GM12878 (cell line): ENCODE data around the gene C1QTNF8. TPM values are rescaled to one million over a fixed set of nuclear protein-coding genes. Genes with fewer than 3 reads are reported as not detected.

ENCODE experiments used
- ATAC-seq: fragments of 200-7000 bp; cut with Tn5 transposase; 3 replicates; pipeline ENCODE4 v1.9.1; 2020; ENCODE audit warnings: mild to moderate bottlenecking, moderate library complexity
- BruUV-seq: library from RNA; stranded (reverse); fragments of 400-500 nt; replicated peaks from 2 replicates; lab custom pipeline; 2021; lab: Mats Ljungman, UMichigan
- CTCF ChIA-PET: fragments of 300-600 bp; sonication (Branson Sonifier 250); formaldehyde crosslinking; extraction: SDS; loops from one replicate; lab custom pipeline; 2021; ENCODE audit warnings: inconsistent platforms; lab: Yijun Ruan, JAX
- POLR2A ChIA-PET: fragments of 350-600 bp; formaldehyde crosslinking; extraction: SDS; loops from one replicate; lab custom pipeline; 2021; ENCODE audit warnings: inconsistent platforms; lab: Charles Lee
- RAD21 ChIA-PET: fragments of 300-600 bp; sonication (Branson Sonifier 250); formaldehyde crosslinking; loops from one replicate; lab custom pipeline; 2023; ENCODE audit warnings: antibody characterized with exemption; ENCODE audit not compliant: unreplicated experiment; lab: Charles Lee
- SMC1A ChIA-PET: fragments of 300-600 bp; sonication (Branson Sonifier 250); formaldehyde crosslinking; loops from one replicate; lab custom pipeline; 2023; ENCODE audit not compliant: unreplicated experiment, uncharacterized antibody; lab: Charles Lee
- DNase-seq: peaks from one replicate; pipeline ENCODE4 v3.0.0-alpha.2; 2011; ENCODE audit warnings: low read depth, low spot score
- FAIRE-seq: peaks from 3 replicates; lab custom pipeline; 2011; peaks lifted over from hg19 to GRCh38; lab: Jason Lieb, UNC
- H2AFZ ChIP-seq: 2 replicates; pipeline ENCODE4 v1.6.0; 2011; ENCODE audit warnings: low read depth, low read length, control low read depth; ENCODE audit not compliant: control insufficient read depth
- H3K27ac ChIP-seq: 2 replicates; pipeline ENCODE4 v1.5.1; 2011; ENCODE audit warnings: control low read depth; ENCODE audit not compliant: control insufficient read depth, insufficient read depth
- H3K27me3 ChIP-seq, 2 experiments: replicated peaks in 1 of 2; 2 replicates each; pipeline versions ENCODE4 v1.6.0 to v1.6.1; 2011; ENCODE audit warnings: low read length in 1 of 2; ENCODE audit not compliant: control insufficient read depth in 2 of 2, insufficient read depth in 2 of 2
- H3K36me3 ChIP-seq, 2 experiments: 2 replicates each; pipeline ENCODE4 v1.5.1; 2011; ENCODE audit warnings: low read length in 1 of 2; ENCODE audit not compliant: control insufficient read depth in 2 of 2, insufficient read depth in 2 of 2
- H3K4me1 ChIP-seq: 2 replicates; pipeline ENCODE4 v1.6.1; 2011; ENCODE audit warnings: mild to moderate bottlenecking, low read length, moderate library complexity, mixed read lengths; ENCODE audit not compliant: control insufficient read depth, insufficient read depth
- H3K4me2 ChIP-seq: 2 replicates; pipeline ENCODE4 v1.6.0; 2011; ENCODE audit warnings: control low read depth; ENCODE audit not compliant: control insufficient read depth, insufficient read depth
- H3K4me3 ChIP-seq: fragments of 200-600 bp; sonication (generic); 2 replicates; pipeline ENCODE4 v1.5.1; 2016
- H3K79me2 ChIP-seq: 2 replicates; pipeline ENCODE4 v1.6.0; 2011; ENCODE audit warnings: low read length; ENCODE audit not compliant: control insufficient read depth, insufficient read depth
- H3K9ac ChIP-seq: 2 replicates; pipeline ENCODE4 v1.8.0; 2011; ENCODE audit warnings: low read length, control low read depth, mixed read lengths; ENCODE audit not compliant: control insufficient read depth, insufficient read depth
- H3K9me3 ChIP-seq: replicated peaks from 3 replicates; pipeline ENCODE4 v1.5.1; 2011; ENCODE audit warnings: mild to moderate bottlenecking, low read length; ENCODE audit not compliant: control insufficient read depth, insufficient read depth
- H4K20me1 ChIP-seq: 2 replicates; pipeline ENCODE4 v1.6.0; 2011; ENCODE audit not compliant: control insufficient read depth, insufficient read depth
- CREM ChIP-seq: IDR thresholded peaks from 2 replicates; pipeline ENCODE4 v1.6.1; 2014; ENCODE audit warnings: antibody characterized with exemption, low read depth
- FOXM1 ChIP-seq: IDR thresholded peaks from 2 replicates; pipeline ENCODE4 v1.6.1; 2012; ENCODE audit warnings: low read depth, mild to moderate bottlenecking, inconsistent platforms, low read length, moderate library complexity
- GATAD2B ChIP-seq: fragments of 450-650 bp; conservative IDR thresholded peaks from 2 replicates; pipeline ENCODE4 v1.6.1; 2017; ENCODE audit warnings: low read depth, mild to moderate bottlenecking, moderate library complexity
- HDGF ChIP-seq: fragments of 450-650 bp; IDR thresholded peaks from 2 replicates; pipeline ENCODE4 v1.6.1; 2016; ENCODE audit warnings: antibody characterized with exemption
- IRF4 ChIP-seq: IDR thresholded peaks from 2 replicates; pipeline ENCODE4 v1.6.1; 2011; ENCODE audit warnings: low read depth, low read length
- NR2C1 ChIP-seq: fragments of 450-650 bp; IDR thresholded peaks from 2 replicates; pipeline ENCODE4 v1.6.1; 2017; ENCODE audit warnings: antibody characterized with exemption, mild to moderate bottlenecking, moderate library complexity
- PAX5 ChIP-seq: IDR thresholded peaks from 2 replicates; pipeline ENCODE4 v1.6.1; 2011; ENCODE audit warnings: low read depth, low read length, borderline replicate concordance
- RELB ChIP-seq: fragments of 450-650 bp; IDR thresholded peaks from 2 replicates; pipeline ENCODE4 v1.6.1; 2017; ENCODE audit warnings: low read depth, mild to moderate bottlenecking, moderate library complexity
- SRF ChIP-seq, 2 experiments: IDR thresholded peaks; 2 replicates each; pipeline ENCODE4 v1.6.1; 2011; ENCODE audit warnings: low read depth in 2 of 2, low read length in 2 of 2, mild to moderate bottlenecking in 1 of 2, moderate library complexity in 1 of 2
- TAF1 ChIP-seq: IDR thresholded peaks from 2 replicates; pipeline ENCODE4 v1.6.1; 2011; ENCODE audit warnings: mild to moderate bottlenecking, low read depth, low read length, borderline replicate concordance
- TCF3 ChIP-seq: IDR thresholded peaks from 2 replicates; pipeline ENCODE4 v1.6.1; 2012; ENCODE audit warnings: low read depth, mild to moderate bottlenecking, low read length, borderline replicate concordance; ENCODE audit not compliant: insufficient read depth
- YY1 ChIP-seq: IDR thresholded peaks from 2 replicates; pipeline ENCODE4 v1.6.1; 2011; ENCODE audit warnings: low read depth, mild to moderate bottlenecking, low read length
- ZBED1 ChIP-seq: IDR thresholded peaks from 2 replicates; pipeline ENCODE4 v1.6.1; 2016; ENCODE audit warnings: borderline replicate concordance
- ZBTB40 ChIP-seq: fragments of 450-650 bp; IDR thresholded peaks from 2 replicates; pipeline ENCODE4 v1.6.1; 2016; ENCODE audit warnings: mild to moderate bottlenecking, moderate library complexity, borderline replicate concordance
- ZNF217 ChIP-seq: fragments of 450-650 bp; IDR thresholded peaks from 2 replicates; pipeline ENCODE4 v1.6.1; 2017; ENCODE audit warnings: antibody characterized with exemption, mild to moderate bottlenecking
- ZSCAN29 ChIP-seq: fragments of 450-650 bp; IDR thresholded peaks from 2 replicates; pipeline ENCODE4 v1.6.1; 2017; ENCODE audit warnings: mild to moderate bottlenecking, moderate library complexity
- ZZZ3 ChIP-seq: IDR thresholded peaks from 2 replicates; pipeline ENCODE4 v1.6.1; 2011; ENCODE audit warnings: low read depth; ENCODE audit not compliant: control insufficient read depth, insufficient read length
- WGBS: methylation state at CpG from one replicate; pipeline ENCODE4 v1.1.6; 2016; ENCODE audit warnings: low lambda C conversion rate; ENCODE audit not compliant: insufficient replicate concordance, insufficient coverage; ENCODE audit errors: missing lambda C conversion rate; 5-methylcytosine and 5-hydroxymethylcytosine counted together
- in situ Hi-C: fragments of 300-500 bp; cut with MboI; formaldehyde crosslinking; loops from 9 replicates; pipeline ENCODE4 v1.14.3; 2018; ENCODE audit warnings: mixed read lengths
- intact Hi-C: fragments of 100-400 bp; cut with micrococcal nuclease; formaldehyde crosslinking; loops from one replicate; pipeline ENCODE4 v1.14.2; 2022; ENCODE audit not compliant: unreplicated experiment
- polyA plus RNA-seq, 11 experiments: library from polyadenylated mRNA; depleted of rRNA in 4 of 11; unstranded in 6 of 11; stranded (reverse) in 5 of 11; fragments of >200 nt; fragmentation: Nextera tagmentation in 4 of 11; fragmentation: Illumina TruSeq in 1 of 11; extraction: Ambion mirVana in 4 of 11; extraction: Trizol in 1 of 11; gene quantifications; 1 replicate in 1 of 11; 2 replicates in 10 of 11; pipeline versions ENCODE4 v1.2.1 to v1.2.3, GENCODE V29; 2011 to 2016; ENCODE audit warnings: inconsistent platforms in 2 of 11, missing spikeins in 2 of 11, low read depth in 1 of 11
- total RNA-seq, 4 experiments: library from RNA; depleted of rRNA in 3 of 4; stranded (reverse); fragments of >200 nt in 3 of 4; fragmentation: Illumina TruSeq in 1 of 4; extraction: Trizol in 1 of 4; gene quantifications; 2 replicates each; pipeline versions ENCODE4 v1.2.1 to v1.2.3, GENCODE V29; 2013 to 2021
- TF ChIP-seq, protein P1 (sequence below): IDR thresholded peaks from 2 replicates; pipeline ENCODE4 v1.6.1; 2011; ENCODE audit warnings: low read depth, mild to moderate bottlenecking, low read length, moderate library complexity, borderline replicate concordance; ENCODE audit errors: extremely low read depth

C1QTNF8 gene
- total and polyA plus RNA-seq, 10 of the 15 experiments (the other 5 are each of a cell fraction or from before 2014, with no cell fraction given) = not detected

DNA sequence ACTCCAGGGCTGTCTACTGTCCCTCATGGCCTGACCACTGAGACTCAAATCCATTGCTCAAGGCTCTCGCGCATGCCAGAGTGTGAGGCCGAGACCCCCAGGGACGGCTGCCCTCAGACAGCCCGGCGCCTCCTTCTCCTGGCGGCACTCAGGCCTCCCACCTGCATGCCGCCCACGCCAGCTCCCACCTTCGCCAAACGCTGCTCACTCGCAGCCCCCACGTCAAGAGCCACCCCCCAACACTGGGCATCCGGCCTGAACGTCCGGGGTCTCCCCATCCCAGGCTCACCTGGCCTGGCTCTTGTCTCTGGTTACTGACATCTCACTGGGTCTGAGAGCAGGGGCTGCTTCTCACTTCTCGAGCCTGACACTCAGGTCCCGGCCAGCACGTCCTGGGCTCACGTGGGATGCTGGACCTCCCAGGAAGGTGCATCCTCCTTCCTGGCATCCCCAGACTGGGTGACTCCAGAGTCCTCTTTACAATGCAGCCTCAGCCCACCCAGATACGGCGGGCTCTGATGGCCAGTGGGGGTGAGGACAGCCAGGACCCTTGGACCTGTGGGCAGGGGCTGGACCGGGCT lies 44.6 kb upstream of the C1QTNF8 start:
- no peaks in the 10 kb centered on the region for H3K36me3 ChIP-seq
- H4K20me1 ChIP-seq = no peaks in the 10 kb centered on the region
- no peaks in the 10 kb centered on the region for H3K9me3 ChIP-seq
- H3K27me3 ChIP-seq = no peaks in the 10 kb centered on the region
- no TSS peak for BruUV-seq
- in situ Hi-C loops (no loop called here), intact Hi-C loops (no loop called here)
- no peak overlapping the region for H3K4me2 ChIP-seq
- 66% methylated on average over 23 of the region's 23 CpGs for WGBS
- no peaks in the 10 kb centered on the region for H3K4me1 ChIP-seq
- no peaks in the 10 kb centered on the region for H3K79me2 ChIP-seq
- ATAC-seq = no peak
- TF ChIP-seq CREM (no peak), TCF3 (no peak), TAF1 (no peak), NR2C1 (no peak), ZNF217 (no peak), PAX5 (no peak), ZSCAN29 (no peak), YY1 (no peak), ZBTB40 (no peak), IRF4 (no peak), ZZZ3 (no peak), GATAD2B (no peak), HDGF (no peak), RELB (no peak), ZBED1 (no peak), FOXM1 (no peak), SRF (IDR thresholded peaks at IDR 0.05; ENCODE audit: low read depth in 2 of 2, low read length in 2 of 2) (no peak)
- TF ChIP-seq, protein P1, sequence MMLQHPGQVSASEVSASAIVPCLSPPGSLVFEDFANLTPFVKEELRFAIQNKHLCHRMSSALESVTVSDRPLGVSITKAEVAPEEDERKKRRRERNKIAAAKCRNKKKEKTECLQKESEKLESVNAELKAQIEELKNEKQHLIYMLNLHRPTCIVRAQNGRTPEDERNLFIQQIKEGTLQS = no peak
- ChIA-PET POLR2A (no interaction called here), CTCF (no interaction called here), RAD21 (interaction anchor here (0.6 kb wide), 1 partner anchor 387 kb away, joined by 3 read pairs; no protein-coding TSS in a partner anchor), SMC1A (no interaction called here)
- DNase-seq = no peak
- H3K4me3 ChIP-seq = no peak overlapping the region
- no peak overlapping the region for H3K27ac ChIP-seq
- no peak overlapping the region for H3K9ac ChIP-seq
- no peak for FAIRE-seq
- no peak overlapping the region for H2AFZ ChIP-seq
